Endothelial cell of umbilical vein (primary cell): ENCODE measurements around the gene CDC14B.

Source experiments
- EZH2 ChIP-seq: IDR thresholded peaks from 2 replicates; pipeline ENCODE4 v1.6.1; 2012; ENCODE audit warnings: borderline replicate concordance, low read depth, mild to moderate bottlenecking, moderate library complexity, low read length, inconsistent platforms; ENCODE audit not compliant: severe bottlenecking
- MYC ChIP-seq: IDR thresholded peaks from one replicate; pipeline ENCODE4 v1.6.1; 2011; ENCODE audit warnings: mild to moderate bottlenecking, low read depth, low read length
- POLR2A ChIP-seq: IDR thresholded peaks from 2 replicates; pipeline ENCODE4 v1.6.1; 2012; ENCODE audit warnings: low read depth, mild to moderate bottlenecking, control low read depth, low read length
- POLR2AphosphoS5 ChIP-seq: IDR thresholded peaks from 2 replicates; pipeline ENCODE4 v1.6.1; 2012; ENCODE audit warnings: low read depth, mild to moderate bottlenecking, control low read depth, low read length, moderate library complexity; ENCODE audit not compliant: insufficient read depth
- TF ChIP-seq, protein P1 (sequence below), 2 donors: IDR thresholded peaks; 1 replicate in 1 of 2; 2 replicates in 1 of 2; pipeline ENCODE4 v1.5.1; 2011; ENCODE audit warnings: low read length in 2 of 2, mild to moderate bottlenecking in 2 of 2, moderate library complexity in 2 of 2, control low read depth in 1 of 2, inconsistent platforms in 1 of 2, low read depth in 1 of 2; ENCODE audit not compliant: insufficient read depth in 1 of 2; ENCODE audit errors: extremely low read depth in 1 of 2
- TF ChIP-seq, protein P2 (sequence below): IDR thresholded peaks from 2 replicates; pipeline ENCODE4 v1.6.1; 2011; ENCODE audit not compliant: insufficient read depth, insufficient read length

DNA sequence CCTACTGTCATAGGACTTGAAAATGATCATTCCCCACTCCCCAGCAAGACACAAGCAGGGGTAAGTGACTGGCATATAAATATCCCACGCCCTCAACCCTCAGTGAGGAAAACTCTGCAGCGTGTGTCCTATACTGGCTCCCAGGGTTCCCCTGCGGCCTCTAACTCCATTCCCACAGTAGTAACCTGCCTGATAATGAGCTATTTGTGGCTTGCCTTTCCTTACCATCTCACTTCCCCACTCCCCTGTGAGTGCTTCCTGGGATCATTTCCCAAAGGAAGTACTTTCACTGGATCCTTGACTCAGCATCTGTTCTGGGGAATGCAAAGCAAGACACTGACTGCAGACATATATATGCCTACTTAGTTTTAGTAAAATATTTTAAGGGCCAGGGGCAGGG lies 14.3 kb downstream of the CDC14B start:
- TF ChIP-seq POLR2AphosphoS5, result no peak
- TF ChIP-seq, protein P1, sequence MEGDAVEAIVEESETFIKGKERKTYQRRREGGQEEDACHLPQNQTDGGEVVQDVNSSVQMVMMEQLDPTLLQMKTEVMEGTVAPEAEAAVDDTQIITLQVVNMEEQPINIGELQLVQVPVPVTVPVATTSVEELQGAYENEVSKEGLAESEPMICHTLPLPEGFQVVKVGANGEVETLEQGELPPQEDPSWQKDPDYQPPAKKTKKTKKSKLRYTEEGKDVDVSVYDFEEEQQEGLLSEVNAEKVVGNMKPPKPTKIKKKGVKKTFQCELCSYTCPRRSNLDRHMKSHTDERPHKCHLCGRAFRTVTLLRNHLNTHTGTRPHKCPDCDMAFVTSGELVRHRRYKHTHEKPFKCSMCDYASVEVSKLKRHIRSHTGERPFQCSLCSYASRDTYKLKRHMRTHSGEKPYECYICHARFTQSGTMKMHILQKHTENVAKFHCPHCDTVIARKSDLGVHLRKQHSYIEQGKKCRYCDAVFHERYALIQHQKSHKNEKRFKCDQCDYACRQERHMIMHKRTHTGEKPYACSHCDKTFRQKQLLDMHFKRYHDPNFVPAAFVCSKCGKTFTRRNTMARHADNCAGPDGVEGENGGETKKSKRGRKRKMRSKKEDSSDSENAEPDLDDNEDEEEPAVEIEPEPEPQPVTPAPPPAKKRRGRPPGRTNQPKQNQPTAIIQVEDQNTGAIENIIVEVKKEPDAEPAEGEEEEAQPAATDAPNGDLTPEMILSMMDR (IDR thresholded peaks at IDR 0.05; ENCODE audit: extremely low read depth in 1 of 2, insufficient read depth in 1 of 2, low read depth in 1 of 2, low read length in 2 of 2), result no peak
- TF ChIP-seq, protein P2, sequence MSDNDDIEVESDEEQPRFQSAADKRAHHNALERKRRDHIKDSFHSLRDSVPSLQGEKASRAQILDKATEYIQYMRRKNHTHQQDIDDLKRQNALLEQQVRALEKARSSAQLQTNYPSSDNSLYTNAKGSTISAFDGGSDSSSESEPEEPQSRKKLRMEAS, result no peak
- no peak for TF ChIP-seq POLR2A
- no peak for TF ChIP-seq EZH2
- no peak for TF ChIP-seq MYC
